CD4-positive, alpha-beta T cell treated with Interferon alpha-2 for 1 hour (primary cell): Measurements from ENCODE around the gene COL26A1.
"Not testable (repeated sequence)": the region's sequence is repeated elsewhere in the genome, so short reads cannot be mapped to it uniquely, and the experiment has no call there.

Source experiments
- DNase-seq, 2 donors: peaks; one replicate each; pipeline ENCODE4 v3.0.0-alpha.2; 2020 to 2022

Gene COL26A1

DNA sequence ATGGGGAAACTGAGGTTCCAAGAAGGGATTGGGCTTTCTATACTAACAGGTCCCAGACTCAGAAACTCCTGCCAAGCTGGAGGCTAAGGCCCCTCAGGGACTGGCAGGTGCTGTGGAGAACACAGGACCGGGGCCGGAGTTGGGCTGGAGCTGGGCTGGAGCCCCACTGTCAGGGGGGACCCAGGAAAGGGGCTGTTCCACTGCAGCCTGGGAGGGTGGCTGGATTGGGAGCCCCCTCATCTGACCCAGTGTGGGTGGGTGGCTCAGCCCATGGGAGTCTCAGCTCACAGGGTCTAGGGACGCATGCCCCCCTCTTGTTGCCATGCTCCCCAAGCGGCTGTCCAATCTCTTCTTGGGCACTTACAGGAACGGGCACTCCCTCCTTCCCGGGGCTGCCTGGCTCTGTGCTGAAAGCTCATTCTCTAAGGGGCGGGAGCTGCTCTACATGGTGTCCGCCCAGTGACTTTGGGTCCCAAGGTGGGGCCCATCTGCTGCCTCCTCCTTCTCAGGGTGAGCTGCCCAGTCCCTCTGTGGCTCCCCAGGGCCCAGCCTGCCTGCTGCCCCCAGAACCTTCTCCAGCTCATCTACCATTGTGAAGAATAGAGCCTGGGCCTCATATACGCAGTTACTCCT, 139.9 kb downstream of the COL26A1 start:
- no peak for DNase-seq

DNA sequence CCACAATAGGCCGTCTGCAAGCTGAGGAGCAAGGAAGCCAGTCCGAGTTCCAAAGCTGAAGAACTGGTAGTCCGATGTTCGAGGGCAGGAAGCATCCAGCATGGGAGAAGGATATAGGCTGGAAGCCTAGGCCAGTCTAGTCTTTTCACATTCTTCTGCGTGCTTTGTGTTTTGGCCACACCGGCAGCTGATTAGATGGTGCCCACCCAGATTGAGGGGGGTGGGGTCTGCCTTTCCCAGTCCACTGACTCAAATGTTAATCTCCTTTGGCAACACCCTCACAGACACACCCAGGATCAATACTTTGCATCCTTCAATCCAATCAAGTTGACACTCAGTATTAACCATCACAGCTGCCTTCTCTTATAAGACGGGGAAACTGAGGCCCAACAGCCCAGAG, 142.8 kb downstream of the COL26A1 start:
- DNase-seq = not testable (repeated sequence)

DNA sequence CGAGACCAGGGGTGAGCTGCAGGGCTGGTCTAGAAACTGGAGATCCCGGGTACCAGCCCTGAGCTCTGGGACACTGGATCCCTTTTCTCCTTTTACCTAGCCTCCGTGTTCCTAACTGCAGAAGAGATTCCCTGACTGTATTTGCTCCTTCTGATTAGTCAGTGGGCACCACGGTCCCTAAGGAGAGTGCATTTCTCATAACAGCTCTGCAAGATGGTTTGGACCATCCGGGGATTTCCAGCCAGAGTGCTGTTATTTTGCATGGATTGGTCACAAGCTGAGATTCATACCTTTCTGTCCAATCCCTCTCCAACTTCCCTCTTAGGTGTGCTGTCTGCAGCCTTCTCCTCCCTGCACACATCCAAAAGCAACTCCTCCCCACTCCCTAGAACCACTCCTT, 143.9 kb downstream of the COL26A1 start:
- no peak for DNase-seq

DNA sequence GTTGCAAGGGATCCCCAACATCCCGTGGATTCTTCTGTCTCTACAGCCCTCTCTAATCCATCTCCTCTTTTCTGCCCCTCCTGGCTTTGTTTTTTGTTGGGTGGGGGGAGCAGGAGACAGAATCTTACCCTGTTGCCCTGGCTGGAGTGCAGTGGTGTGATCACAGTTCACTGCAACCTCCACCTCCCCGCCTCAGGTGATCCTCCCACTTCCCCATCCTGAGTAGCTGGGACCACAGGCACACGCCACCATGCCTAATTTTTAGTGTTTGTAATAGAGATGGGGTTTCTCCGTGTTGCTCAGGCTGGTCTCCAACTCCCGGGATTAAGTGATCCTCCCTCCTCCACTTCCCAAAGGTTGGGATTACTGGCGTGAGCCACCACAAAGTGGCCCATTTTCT, 144.7 kb downstream of the COL26A1 start:
- no peak for DNase-seq

DNA sequence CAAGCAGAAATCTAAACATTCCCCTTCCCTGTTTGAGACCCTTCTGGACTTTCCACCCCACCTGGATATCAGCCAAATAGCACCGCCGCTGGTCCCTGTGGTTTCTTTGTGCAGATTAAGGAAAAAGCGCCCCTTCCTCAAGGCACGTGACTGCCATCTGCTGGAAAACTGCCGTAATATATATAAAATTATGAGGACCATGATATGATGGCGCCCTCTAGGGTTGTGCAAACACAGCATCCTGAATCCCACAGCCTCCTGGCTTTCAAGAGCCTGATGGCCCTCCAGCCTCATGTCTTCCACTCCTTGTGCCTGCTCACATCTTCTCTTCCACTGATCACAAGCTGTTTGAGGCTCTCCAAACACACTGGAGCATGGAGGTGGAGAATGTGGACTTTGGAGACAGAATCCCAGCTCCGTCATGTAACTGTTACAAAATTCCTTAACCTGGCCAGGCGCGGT, 145.1 kb downstream of the COL26A1 start:
- peak; percentile 15 to 36 for DNase-seq

DNA sequence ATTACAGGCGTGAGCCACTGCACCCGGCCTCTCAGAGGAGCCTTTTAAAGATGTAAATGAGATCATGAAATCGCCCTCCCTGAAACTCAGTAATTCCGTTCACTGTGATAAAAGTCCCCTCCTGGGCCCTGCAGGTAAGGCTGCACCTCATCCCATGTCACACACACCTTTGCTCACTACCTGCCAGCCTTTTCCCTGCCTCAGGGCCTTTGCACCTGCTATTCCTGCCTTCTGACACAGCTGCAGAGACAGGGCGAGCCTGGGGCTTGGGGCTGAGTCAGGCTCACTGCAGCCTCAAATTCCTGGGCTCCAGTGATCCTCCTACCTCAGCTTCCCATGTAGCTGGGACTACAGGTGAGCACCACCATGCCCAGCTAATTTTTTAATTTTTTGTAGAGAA, 147.6 kb downstream of the COL26A1 start:
- no peak for DNase-seq

DNA sequence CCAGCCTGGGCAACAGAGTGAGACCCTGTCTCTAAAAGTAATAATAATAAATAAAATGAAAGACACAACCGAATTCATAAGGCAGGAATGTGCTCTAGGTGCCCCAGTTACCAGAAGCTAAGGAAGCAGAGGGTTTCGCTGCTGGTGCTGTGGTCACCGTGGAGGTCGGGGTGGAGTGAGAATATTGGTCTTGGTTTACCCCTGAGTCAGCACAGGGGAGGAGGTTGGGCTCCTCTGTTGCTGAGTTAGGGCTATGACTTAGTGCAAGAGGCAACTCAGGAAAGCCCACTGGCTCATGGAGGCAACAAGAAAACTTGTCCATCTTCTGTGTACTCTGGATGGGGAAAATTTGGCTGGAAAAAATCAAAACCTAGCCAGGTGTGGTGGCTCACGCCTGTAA, 149.3 kb downstream of the COL26A1 start:
- no peak for DNase-seq

DNA sequence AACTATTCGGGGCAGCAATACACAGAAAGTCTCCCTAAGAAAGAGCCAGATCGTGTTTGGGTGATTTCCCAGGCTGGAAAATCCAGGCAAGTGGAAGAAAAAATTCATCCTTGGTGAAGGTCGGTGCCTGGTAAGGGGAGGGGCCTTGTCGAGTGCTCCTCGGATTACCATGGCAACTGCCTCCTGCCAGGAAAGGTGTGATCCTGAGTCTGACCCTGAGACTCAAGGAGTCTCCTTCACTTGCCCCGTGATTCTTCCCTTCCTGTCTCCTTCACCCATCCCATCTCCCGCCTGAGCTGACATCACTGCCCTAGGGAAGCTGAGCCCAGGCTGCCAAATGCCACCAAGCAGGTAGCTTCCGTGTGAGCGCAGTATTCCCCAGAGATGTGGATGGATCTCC, 154.2 kb downstream of the COL26A1 start:
- DNase-seq = no peak

DNA sequence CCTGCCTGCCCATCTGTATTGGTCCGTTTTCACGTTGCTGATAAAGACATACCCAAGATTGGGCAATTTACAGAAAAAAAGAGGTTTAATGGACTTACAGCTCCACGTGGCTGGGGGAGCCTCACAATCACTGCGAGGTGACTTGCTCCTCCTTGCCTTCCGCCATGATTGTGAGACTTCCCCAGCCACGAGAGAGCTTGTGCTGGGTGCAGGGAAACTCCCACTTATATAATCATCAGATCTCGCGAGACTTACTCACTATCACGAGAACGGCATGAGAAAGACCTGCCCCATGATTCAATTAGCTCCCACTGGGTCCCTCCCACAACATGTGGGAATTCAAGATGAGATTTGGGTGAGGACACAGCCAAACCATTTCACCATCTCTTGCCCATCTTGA, 154.6 kb downstream of the COL26A1 start:
- no peak for DNase-seq

DNA sequence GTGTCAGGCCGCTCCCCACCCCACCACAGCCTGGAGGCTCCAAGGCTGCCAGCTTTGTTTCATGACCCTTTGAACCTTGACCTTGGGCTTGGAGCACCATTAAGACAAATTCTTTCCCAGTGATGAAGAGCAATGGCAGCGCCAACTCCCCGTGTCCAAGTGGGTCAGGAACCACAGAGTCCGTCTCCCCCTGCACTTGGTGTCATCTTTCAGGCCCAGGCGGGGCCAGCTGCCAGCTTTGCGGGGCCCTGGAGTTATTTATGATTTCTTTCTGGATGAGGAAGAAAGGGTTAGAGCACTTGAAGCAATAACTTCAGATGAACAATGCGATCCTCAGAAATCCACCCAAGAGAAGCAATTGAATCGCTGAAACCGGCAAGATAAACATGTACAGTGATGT, 155.7 kb downstream of the COL26A1 start:
- DNase-seq = no peak

DNA sequence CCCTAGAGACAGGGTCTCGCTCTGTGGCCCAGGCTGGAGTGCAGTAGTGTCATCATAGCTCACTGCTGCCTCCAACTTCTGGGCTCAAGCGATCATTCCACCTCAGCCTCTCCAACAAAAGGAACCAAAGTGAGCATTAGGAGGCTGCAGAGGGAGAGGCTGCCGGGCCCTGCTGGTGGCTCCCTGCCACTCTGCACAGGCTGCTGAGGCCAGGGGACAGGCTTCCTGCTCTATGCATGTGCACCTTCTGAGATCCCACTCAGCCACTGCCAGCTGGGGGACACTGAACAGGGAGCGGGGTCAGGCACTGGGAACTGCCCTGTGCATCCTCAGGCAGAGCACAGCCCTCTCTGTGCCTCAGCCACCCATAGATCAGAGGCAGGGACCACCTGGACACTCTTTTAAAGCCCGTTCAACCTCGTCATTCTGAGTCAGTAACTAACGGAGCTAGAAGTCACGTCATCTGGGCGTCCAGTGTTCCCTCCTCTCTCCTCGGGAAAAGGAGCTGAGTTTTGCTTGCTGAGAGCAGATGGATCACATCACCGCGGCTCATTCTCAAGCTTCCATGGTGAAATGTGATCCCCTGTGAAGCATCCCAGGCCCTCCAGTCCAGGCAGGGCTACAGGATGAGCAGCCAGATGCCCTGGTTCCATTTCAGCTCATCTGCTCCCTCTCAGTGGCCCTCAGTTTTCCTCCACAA, 156.8 kb downstream of the COL26A1 start:
- no peak for DNase-seq

DNA sequence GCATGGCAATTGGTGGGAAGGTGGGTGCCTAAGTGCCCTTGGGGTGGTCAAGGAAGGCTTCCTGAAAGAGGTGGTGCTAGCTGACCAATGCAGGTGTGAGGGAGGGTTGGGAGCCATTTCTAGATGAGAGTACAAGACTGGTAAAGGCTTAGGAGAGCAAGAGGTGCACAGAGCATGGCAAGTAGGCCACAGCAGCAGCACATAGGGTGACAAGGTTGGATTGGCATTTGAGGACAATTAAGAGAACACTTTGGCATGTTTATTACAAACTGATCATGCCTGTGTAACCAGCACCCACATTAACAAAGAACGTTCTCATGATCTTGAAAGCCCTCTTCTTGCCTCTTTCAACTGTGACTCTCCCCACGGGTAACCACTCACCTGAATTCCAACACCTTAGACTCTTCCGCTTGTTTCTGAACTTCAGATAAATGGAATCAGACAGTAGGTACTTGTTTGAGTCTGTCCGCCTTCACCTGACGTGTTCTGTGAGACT, 158.8 kb downstream of the COL26A1 start:
- DNase-seq = no peak

DNA sequence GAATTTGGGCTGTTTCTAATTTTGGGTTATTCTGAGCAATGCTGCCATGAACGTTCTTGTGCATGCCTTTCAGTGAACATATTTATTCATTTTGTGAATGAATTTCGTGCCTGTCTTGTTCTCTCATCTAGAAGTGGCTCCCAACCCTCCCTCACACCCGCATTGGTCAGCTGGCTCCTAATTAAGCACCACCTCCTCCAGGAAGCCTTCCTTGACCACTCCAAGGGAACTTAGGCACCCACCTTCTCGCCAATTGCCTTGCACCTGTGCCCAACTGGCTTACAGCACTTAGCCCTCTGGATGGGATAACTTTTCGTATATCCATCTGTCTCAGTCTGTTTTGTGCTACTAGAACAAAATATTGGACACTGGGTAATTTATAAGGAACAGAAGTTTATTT, 159.3 kb downstream of the COL26A1 start:
- no peak for DNase-seq

DNA sequence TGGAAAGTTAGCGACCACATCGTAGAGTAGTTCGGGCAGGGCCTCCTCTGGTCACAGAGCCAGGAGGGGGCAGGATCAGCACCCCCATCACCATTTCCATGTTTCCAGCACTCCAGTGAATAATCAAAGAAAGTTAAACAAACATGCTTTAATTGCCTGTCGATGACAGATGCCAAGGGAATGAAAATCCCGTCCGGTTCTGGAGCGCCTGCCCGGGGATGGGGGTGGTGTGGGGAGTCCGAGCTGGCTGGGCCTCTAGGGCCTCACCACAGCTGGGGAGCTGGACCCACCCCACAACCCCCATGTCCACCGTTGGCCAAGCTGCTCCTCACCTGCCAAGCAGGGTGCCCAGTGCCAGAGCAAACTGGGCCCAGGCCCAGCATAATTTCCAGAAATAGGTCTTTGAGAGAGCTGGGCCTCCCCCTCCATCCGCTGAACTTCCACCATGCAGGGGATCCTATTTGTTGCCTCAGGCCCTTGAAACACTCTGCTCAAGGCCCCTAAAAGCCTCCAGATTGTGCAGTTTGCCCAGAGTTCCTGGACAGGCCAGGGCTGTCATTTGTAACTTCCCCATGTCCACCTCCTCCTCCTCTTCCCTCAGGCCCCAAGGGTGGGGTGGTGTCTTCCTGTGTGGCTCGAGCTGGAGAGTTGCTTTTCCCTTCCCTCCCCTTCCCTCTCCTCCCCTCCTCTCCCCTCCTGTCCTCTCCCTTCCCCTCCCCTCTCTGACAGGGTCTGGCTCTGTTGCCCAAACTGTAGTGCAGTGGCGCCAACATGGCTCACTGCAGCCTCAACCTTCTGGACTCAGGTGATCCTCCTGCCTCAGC, 165.4 kb downstream of the COL26A1 start:
- no peak for DNase-seq

DNA sequence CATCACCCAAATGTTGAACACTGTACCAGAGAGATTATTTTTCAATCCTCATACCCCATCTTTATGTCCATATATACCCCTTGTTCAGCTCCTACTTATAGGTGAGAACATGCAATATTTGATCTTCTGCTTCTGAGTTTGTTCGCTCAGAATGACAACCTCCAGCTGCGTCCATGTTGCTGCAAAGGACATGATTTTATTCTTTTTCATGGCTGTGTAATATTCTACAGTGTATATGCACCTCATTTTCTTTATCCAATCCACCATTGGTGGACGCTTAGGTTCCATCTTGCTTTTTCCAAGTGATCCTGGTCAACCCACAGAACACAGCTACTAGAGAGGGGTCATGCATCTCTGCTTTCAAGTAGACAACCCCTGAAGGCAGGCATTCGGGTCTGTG, 166.9 kb downstream of the COL26A1 start:
- no peak for DNase-seq

DNA sequence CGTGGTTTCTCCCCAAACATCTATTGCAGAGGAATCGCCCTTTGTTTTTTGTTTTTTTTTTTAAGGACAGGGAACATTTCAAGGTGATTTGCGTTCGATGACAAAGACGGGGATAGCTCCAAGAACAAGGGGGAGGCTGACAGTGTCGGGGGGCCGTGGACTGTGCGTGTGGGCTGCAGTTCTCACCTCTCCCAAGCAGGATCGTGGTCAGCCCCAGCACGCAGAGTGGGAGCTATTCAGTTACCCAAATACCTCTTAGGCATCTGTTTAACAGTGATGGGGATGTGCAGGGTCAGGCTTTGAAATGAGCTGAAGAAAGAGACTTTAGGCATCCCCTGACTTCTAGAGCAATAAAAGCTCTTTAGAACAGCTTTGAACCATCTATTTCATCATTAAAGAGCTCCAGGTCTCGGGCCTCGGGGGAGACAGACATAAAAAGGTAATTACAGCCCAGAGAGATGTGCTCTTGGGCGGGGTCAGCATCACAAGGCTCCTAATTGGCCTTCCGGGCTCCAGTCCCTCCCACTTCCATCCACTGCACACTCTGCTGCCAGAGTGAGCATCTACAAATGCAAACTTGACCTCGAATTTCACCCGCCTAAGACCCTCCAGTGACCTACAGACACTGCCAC, 169.2 kb downstream of the COL26A1 start:
- no peak for DNase-seq

DNA sequence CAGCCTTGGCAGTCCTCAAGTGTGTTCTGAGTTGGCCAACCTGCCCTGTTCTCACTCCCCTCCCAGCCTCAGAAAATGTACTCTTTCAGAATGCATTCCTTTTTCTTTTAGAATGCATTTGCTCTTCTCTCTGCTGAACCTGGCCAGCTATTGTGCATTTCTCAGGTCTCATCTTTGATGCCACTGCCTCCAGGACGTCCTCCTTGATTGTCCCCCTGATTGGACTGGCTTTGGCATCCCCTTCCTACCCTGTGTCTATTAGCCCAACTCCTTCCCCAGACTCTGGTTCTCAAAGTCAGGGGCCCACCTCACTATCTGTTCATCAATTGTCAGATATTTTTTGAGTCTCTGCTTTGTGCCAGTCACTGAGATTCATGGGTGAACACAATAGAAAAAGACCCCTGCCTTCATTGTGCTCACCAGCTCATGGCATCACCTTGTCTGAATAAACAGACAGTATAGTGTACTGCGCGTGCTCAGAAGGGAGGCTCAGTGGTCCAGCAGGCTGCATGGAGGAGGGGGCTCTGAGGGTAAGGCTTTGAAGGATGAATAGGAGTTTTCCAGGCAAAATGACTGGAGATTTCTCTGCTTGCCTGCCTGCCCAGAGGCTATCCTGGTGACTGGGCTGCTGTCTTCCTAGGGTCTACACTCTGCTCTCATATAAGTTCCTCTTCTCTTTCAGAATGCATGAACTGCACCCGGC, 169.9 kb downstream of the COL26A1 start:
- DNase-seq = no peak

DNA sequence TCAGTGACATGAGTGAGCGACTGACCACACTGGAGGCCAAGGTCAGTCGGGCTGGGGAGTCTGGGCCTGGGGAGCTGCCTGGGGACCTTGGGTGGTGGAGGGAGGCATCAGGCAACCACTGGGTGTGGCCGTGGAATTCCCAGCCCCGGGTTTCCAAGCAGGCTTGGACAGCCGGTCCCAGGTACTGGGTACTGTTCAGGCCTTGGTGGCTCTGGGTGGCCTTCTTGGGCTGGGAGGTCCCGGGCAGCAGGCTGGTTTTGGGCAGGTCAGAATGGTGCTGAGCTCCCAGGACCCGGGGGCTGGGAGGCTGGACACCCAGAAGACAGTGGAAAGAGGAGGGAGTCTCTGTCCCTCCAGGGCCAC, 170.4 kb downstream of the COL26A1 start:
- DNase-seq = no peak

DNA sequence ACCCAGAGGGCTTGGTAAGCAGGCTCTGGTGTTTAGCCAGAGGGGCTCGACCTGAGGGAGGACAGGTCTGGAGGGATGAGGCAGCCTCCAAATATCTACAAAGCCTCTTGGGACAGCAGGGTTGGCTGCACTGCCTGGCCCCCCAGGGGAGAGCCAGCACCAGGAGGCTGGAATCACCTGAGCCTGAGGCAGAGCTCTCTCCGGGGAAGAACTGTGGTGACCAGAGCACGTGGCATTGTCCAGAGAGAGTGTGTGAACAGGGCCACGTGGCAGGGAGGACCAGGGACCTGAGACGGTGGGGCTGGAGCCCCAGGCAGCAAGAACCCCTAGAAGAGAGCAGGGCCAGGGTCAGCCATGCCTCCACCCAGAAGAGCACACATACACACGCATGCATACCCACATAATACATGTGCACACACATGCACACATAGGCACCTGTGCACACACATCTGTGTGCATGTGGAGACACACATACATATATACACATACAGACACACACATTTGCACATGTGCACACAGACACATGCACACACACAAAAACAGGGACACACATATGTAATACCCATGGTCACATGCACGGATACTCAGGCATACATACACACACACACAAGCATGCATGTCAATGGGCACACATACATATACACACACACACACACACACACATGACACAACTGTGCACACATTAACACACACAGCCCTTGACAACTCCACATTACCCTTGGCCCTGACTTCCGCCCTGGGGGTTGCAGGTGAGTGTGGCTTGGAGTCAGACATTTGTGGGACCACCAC, 171.5 kb downstream of the COL26A1 start:
- DNase-seq = no peak

DNA sequence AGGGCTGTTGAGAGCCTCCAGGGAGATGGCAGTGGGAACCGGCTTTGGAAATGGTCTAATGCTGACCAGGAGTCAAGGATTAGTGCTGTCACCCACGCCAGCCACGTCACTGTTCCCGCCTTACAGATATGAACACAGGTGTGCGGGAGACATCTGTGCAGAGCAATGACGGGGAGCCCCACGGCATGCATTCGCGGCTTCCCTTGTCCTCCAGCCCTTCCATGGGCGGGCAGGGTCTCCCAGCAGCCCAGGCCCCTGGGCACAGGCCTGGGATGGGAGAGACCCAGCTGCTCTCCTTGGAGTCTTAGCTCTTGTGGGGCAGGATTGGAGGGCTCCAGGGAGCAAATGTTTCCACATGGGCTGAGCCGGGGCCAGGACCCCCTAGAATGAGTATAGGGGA, 172.2 kb downstream of the COL26A1 start:
- no peak for DNase-seq

DNA sequence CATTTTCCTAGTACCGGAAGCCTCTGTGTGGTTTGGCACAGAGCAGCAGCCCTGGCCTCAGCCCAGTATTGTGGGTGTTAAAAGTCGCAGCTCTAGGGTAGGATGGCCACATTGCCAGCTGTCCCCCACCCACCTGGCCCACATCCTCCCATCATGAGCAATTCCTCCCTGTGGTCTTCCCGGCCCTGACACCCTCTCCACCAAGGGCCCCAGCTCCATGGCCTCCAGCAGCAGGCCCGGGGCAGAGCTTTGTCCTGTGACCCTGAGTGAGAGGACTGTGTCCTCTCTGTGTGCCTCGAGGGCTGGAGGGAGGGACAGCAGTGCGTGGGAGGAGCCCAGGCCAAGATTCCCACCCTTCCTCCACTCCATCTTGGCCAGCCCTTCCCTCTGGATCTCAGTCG, 172.7 kb downstream of the COL26A1 start:
- DNase-seq = no peak

DNA sequence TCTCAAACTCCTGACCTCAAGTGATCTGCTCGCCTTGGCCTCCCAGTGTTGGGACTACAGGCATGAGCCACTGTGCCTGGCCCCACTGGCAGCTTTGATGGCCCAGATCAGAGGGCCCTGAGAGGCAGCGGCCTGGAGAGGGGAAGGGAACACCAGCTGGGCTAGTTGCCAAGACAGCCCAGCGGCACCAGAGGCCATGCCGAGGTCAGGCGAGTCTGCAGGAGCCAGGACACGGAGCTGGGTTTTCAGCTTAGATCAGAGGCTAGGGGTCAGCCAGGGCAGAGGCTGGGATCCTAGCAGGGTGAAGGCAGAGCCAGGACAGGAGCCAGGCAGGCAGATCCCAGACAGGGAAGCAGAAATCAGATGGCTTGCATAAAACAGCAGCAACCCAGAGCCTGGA, 173.6 kb downstream of the COL26A1 start:
- no peak for DNase-seq
